Hepatocyte (in vitro differentiated cells): Measurements from ENCODE around the gene PPP4R4. TPM values are rescaled to one million over a fixed set of nuclear protein-coding genes. Genes with fewer than 3 reads are reported as not detected.

Source experiments
- DNase-seq: peaks from one replicate; pipeline ENCODE4 v3.0.0-alpha.2; 2016; ENCODE audit warnings: low spot score
- H2AFZ ChIP-seq: fragments of 200-600 bp; sonication (generic); 2 replicates; pipeline ENCODE4 v1.6.0; 2016; ENCODE audit warnings: antibody characterized with exemption, mild to moderate bottlenecking
- H3K27ac ChIP-seq: fragments of 200-600 bp; sonication (generic); 2 replicates; pipeline ENCODE4 v1.5.1; 2016; ENCODE audit warnings: mild to moderate bottlenecking
- H3K27me3 ChIP-seq: fragments of 200-600 bp; sonication (generic); 2 replicates; pipeline ENCODE4 v1.6.1; 2016
- H3K36me3 ChIP-seq: fragments of 200-600 bp; sonication (generic); replicated peaks from 2 replicates; pipeline ENCODE4 v1.5.1; 2016; ENCODE audit warnings: low read depth; ENCODE audit not compliant: insufficient read depth
- H3K4me1 ChIP-seq: fragments of 200-600 bp; sonication (generic); 2 replicates; pipeline ENCODE4 v1.5.1; 2016; ENCODE audit warnings: mild to moderate bottlenecking, moderate library complexity; ENCODE audit not compliant: insufficient read depth
- H3K4me2 ChIP-seq: fragments of 200-600 bp; sonication (generic); 2 replicates; pipeline ENCODE4 v1.6.0; 2016
- H3K4me3 ChIP-seq: fragments of 200-600 bp; sonication (generic); 2 replicates; pipeline ENCODE4 v1.5.1; 2016; ENCODE audit warnings: mild to moderate bottlenecking
- H3K79me2 ChIP-seq: fragments of 200-600 bp; sonication (generic); 2 replicates; pipeline ENCODE4 v1.6.0; 2017; ENCODE audit warnings: mild to moderate bottlenecking
- H3K9me2 ChIP-seq: fragments of 200-600 bp; sonication (generic); replicated peaks from 2 replicates; pipeline ENCODE4 v1.6.0; 2017; ENCODE audit warnings: mild to moderate bottlenecking; ENCODE audit not compliant: insufficient read depth
- H3K9me3 ChIP-seq: fragments of 200-600 bp; sonication (generic); 2 replicates; pipeline ENCODE4 v1.5.1; 2016; ENCODE audit warnings: low read depth, mild to moderate bottlenecking
- H4K20me1 ChIP-seq: fragments of 200-600 bp; sonication (generic); 2 replicates; pipeline ENCODE4 v1.6.0; 2016; ENCODE audit warnings: mild to moderate bottlenecking; ENCODE audit not compliant: insufficient read depth, poor library complexity, severe bottlenecking
- EZH2 ChIP-seq: fragments of 200-600 bp; sonication (generic); IDR thresholded peaks from 2 replicates; pipeline ENCODE4 v1.6.1; 2016; ENCODE audit warnings: antibody characterized with exemption, mild to moderate bottlenecking, borderline replicate concordance
- EZH2phosphoT487 ChIP-seq: fragments of 200-600 bp; sonication (generic); IDR thresholded peaks from one replicate; pipeline ENCODE4 v1.6.1; 2018; ENCODE audit warnings: antibody characterized with exemption, mild to moderate bottlenecking, low read depth, moderate library complexity; ENCODE audit not compliant: unreplicated experiment, severe bottlenecking
- WGBS: methylation state at CpG from one replicate; pipeline ENCODE4 v1.1.6; 2016; ENCODE audit warnings: low lambda C conversion rate; ENCODE audit errors: missing lambda C conversion rate; 5-methylcytosine and 5-hydroxymethylcytosine counted together
- polyA plus RNA-seq: library from polyadenylated mRNA; unstranded; fragments of >200 nt; fragmentation: Nextera tagmentation; extraction: Ambion mirVana; gene quantifications from 2 replicates; pipeline ENCODE4 v1.2.1, GENCODE V29; 2016
- total RNA-seq: library from RNA; depleted of rRNA; stranded (reverse); fragments of >200 nt; gene quantifications from 2 replicates; pipeline ENCODE4 v1.2.3, GENCODE V29; 2014
- TF ChIP-seq, protein P1 (sequence below): fragments of 200-600 bp; sonication (generic); IDR thresholded peaks from 2 replicates; pipeline ENCODE4 v1.5.1; 2016; ENCODE audit warnings: antibody characterized with exemption, mild to moderate bottlenecking; ENCODE audit not compliant: poor library complexity

The PPP4R4 gene
- total and polyA plus RNA-seq, 2 experiments from 2014 or later: 1.0 to 3.8 TPM

DNA sequence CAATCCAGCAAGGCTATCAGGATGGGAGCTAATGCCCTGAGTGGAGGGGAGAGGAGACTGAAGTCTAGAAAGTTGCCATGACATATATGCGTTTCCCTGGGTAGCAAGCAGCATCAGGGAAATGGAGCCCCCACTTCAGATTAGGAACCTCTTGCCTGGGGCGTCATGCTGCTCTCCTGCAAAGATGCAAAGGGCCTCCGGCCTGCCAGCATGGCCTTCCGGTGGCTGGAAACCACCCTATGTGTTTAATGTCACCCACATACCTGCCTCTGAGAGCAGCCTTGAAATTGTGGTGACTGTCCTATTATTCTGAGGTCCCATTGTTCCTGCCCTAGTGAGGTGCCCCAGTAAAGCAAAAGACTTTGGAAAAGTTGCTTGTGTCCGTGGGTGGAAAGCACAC lies 34.7 kb upstream of the PPP4R4 start:
- Histone ChIP-seq H2AFZ (no peak overlapping the region), H3K36me3 (no peaks in the 10 kb centered on the region), H3K79me2 (no peaks in the 10 kb centered on the region), H4K20me1 (no peaks in the 10 kb centered on the region), H3K9me3 (no peaks in the 10 kb centered on the region), H3K9me2 (no peaks in the 10 kb centered on the region), H3K4me2 (no peak overlapping the region), H3K27ac (no peak overlapping the region), H3K4me1 (no peaks in the 10 kb centered on the region), H3K27me3 (no peaks in the 10 kb centered on the region), H3K4me3 (no peak overlapping the region)
- DNase-seq: no peak
- 85% methylated on average over 5 of the region's 5 CpGs for WGBS
- TF ChIP-seq EZH2: no peak
- no peak for TF ChIP-seq EZH2phosphoT487
- TF ChIP-seq, protein P1, sequence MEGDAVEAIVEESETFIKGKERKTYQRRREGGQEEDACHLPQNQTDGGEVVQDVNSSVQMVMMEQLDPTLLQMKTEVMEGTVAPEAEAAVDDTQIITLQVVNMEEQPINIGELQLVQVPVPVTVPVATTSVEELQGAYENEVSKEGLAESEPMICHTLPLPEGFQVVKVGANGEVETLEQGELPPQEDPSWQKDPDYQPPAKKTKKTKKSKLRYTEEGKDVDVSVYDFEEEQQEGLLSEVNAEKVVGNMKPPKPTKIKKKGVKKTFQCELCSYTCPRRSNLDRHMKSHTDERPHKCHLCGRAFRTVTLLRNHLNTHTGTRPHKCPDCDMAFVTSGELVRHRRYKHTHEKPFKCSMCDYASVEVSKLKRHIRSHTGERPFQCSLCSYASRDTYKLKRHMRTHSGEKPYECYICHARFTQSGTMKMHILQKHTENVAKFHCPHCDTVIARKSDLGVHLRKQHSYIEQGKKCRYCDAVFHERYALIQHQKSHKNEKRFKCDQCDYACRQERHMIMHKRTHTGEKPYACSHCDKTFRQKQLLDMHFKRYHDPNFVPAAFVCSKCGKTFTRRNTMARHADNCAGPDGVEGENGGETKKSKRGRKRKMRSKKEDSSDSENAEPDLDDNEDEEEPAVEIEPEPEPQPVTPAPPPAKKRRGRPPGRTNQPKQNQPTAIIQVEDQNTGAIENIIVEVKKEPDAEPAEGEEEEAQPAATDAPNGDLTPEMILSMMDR: no peak

DNA sequence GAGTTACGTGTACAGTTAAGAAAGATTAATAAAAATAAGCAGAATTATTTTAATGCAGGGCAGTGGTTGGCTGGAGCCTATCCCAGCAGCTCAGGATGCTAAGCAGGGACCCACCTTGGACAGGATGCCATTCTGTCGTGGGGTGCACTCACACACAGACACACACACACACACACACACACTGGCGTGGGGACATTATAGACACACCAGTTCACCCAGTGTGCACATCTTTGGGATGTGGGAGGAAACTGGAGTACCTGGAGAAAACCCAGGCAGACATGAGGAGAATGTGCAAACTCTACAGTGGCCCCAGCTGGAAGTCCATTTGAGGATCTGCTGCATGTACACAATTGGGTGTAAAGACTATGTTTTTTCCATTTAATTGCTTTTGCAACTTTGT lies 31.9 kb upstream of the PPP4R4 start:
- no peaks in the 10 kb centered on the region for H3K9me3 ChIP-seq
- WGBS: 74% methylated on average over 3 of the region's 3 CpGs
- no peaks in the 10 kb centered on the region for H4K20me1 ChIP-seq
- no peaks in the 10 kb centered on the region for H3K9me2 ChIP-seq
- no peak overlapping the region for H3K4me3 ChIP-seq
- no peak overlapping the region for H3K27ac ChIP-seq
- no peaks in the 10 kb centered on the region for H3K27me3 ChIP-seq
- TF ChIP-seq, protein P1: no peak
- TF ChIP-seq EZH2 (no peak), EZH2phosphoT487 (no peak)
- H3K36me3 ChIP-seq: no peaks in the 10 kb centered on the region
- no peak for DNase-seq
- H3K79me2 ChIP-seq: no peaks in the 10 kb centered on the region
- H2AFZ ChIP-seq: no peak overlapping the region
- H3K4me1 ChIP-seq: no peaks in the 10 kb centered on the region
- no peak overlapping the region for H3K4me2 ChIP-seq

DNA sequence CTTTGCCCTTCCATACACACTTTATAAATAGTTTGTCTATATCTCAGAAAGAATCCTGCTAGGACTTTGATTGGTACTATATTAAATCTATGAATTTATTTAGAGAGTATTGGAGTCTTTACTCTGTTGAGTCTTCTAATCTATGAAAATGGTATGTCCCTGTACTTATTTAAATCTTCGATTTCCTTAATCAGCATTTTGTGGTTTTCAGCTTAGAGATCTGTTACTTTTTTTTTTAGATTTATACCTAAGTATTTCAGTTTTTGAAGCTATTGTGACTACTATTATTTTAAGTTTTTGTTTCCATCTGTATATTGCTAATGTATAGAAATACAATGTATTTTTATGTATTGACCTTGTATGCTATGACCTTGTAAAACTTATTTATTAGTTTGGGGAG lies 31.3 kb upstream of the PPP4R4 start:
- Histone ChIP-seq H3K9me2 (no peaks in the 10 kb centered on the region), H3K4me3 (no peak overlapping the region), H3K9me3 (no peaks in the 10 kb centered on the region), H3K36me3 (no peaks in the 10 kb centered on the region), H3K27ac (no peak overlapping the region), H3K79me2 (no peaks in the 10 kb centered on the region), H4K20me1 (no peaks in the 10 kb centered on the region), H3K4me2 (no peak overlapping the region), H3K27me3 (no peaks in the 10 kb centered on the region), H2AFZ (no peak overlapping the region), H3K4me1 (no peaks in the 10 kb centered on the region)
- DNase-seq: no peak
- TF ChIP-seq, protein P1: no peak
- no peak for TF ChIP-seq EZH2phosphoT487
- TF ChIP-seq EZH2: no peak
- WGBS: 87% methylated on average over 1 of the region's 1 CpG

DNA sequence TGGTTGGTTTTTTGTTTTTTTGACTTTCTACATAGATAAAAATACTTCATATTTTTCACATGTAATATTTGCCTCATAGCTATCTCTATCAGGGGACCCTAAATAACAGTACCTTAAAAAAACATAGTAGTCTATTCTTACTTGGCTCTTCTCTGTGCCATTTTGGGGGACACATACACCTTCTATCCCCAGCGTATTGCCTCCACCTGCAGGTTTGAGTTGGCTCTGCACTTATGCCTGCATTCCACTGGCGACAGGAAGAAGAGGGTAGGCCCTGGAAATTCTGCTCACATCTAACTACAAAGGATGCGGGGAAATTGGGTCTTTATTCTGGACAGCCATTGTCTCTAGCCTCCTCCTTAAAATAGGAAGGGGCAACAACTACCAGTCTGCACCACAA lies 30.9 kb upstream of the PPP4R4 start:
- no peaks in the 10 kb centered on the region for H3K36me3 ChIP-seq
- H2AFZ ChIP-seq: no peak overlapping the region
- H3K27me3 ChIP-seq: no peaks in the 10 kb centered on the region
- H3K9me3 ChIP-seq: no peaks in the 10 kb centered on the region
- WGBS: 66% methylated on average over 3 of the region's 3 CpGs
- no peaks in the 10 kb centered on the region for H3K9me2 ChIP-seq
- H4K20me1 ChIP-seq: no peaks in the 10 kb centered on the region
- no peak overlapping the region for H3K4me3 ChIP-seq
- no peak for TF ChIP-seq EZH2
- no peak for TF ChIP-seq EZH2phosphoT487
- TF ChIP-seq, protein P1: peak; percentile 15
- no peak overlapping the region for H3K27ac ChIP-seq
- H3K4me2 ChIP-seq: no peak overlapping the region
- DNase-seq: no peak
- no peaks in the 10 kb centered on the region for H3K4me1 ChIP-seq
- no peaks in the 10 kb centered on the region for H3K79me2 ChIP-seq
